Tibial nerve (tissue), 4 donors: ENCODE data around the gene CACNA1E.

Experiments
- CTCF ChIP-seq, 5 experiments: fragments of 200-600 bp in 3 of 5; fragments of 450-650 bp in 2 of 5; sonication (generic) in 3 of 5; IDR thresholded peaks; one replicate each; pipeline ENCODE4 v1.5.1; 2016 to 2019; ENCODE audit warnings: antibody characterized with exemption in 5 of 5, mild to moderate bottlenecking in 3 of 5, moderate library complexity in 2 of 5
- EP300 ChIP-seq, 2 donors: sonication (generic); formaldehyde crosslinking; IDR thresholded peaks; one replicate each; pipeline ENCODE4 v1.6.1; 2017; ENCODE audit warnings: antibody characterized with exemption in 2 of 2, mild to moderate bottlenecking in 1 of 2
- POLR2A ChIP-seq, 2 donors: fragments of 450-650 bp; IDR thresholded peaks; one replicate each; pipeline ENCODE4 v1.6.1; 2017; ENCODE audit warnings: antibody characterized with exemption in 2 of 2, mild to moderate bottlenecking in 2 of 2, moderate library complexity in 2 of 2

GRCh38 chr1:181479137-181479745 is 4.1 kb upstream of the CACNA1E start:
- TF ChIP-seq CTCF (IDR thresholded peaks at IDR 0.05) (peak; percentile 58 to 77 (median 63)), POLR2A (IDR thresholded peaks at IDR 0.05) (no peak), EP300 (IDR thresholded peaks at IDR 0.05) (no peak)
